ENCODE measurements around the gene PIK3IP1. TPM values are rescaled to one million over a fixed set of nuclear protein-coding genes. Genes with fewer than 3 reads are reported as not detected.

Gene PIK3IP1
- 10 to 100 TPM; 10.0 to 16.0 (median 10.2) TPM for polyA plus RNA-seq (ENCODE audit: insufficient read length in 3 of 3)
- long read RNA-seq, donor 1, partial matches to known transcripts: 0 of 3 reads
- long read RNA-seq, donor 1, other reads (novel, unspliced or antisense): 0 of 3 reads
- long read RNA-seq, donor 2: 0 reads
- long read RNA-seq, donor 3, transcript PIK3IP1-201 (6 exons, 2,467 nt): major isoform, 6 of 6 reads
- long read RNA-seq, donor 3, partial matches to known transcripts: 0 of 6 reads
- long read RNA-seq, donor 3, other reads (novel, unspliced or antisense): 0 of 6 reads
- long read RNA-seq, donor 4, partial matches to known transcripts: 6 of 8 reads
- long read RNA-seq, donor 4, other reads (novel, unspliced or antisense): 0 of 8 reads
- long read RNA-seq, donor 5, transcript PIK3IP1-203 (5 exons, 2,374 nt): major isoform, 5 of 6 reads
- long read RNA-seq, donor 5, partial matches to known transcripts: 0 of 6 reads
- long read RNA-seq, donor 5, other reads (novel, unspliced or antisense): 0 of 6 reads
- long read RNA-seq, donor 6, partial matches to known transcripts: 0 of 1 reads
- long read RNA-seq, donor 6, other reads (novel, unspliced or antisense): 0 of 1 reads
- long read RNA-seq, donor 7, transcript PIK3IP1-201 (6 exons, 2,467 nt): major isoform, 8 of 9 reads
- long read RNA-seq, donor 7, partial matches to known transcripts: 0 of 9 reads
- long read RNA-seq, donor 7, other reads (novel, unspliced or antisense): 0 of 9 reads
- long read RNA-seq, donor 8, partial matches to known transcripts: 0 of 4 reads
- long read RNA-seq, donor 8, other reads (novel, unspliced or antisense): 0 of 4 reads
- long read RNA-seq, donor 9: 0 reads
- long read RNA-seq, donor 10: 0 reads
- long read RNA-seq, donor 11, partial matches to known transcripts: 0 of 3 reads
- long read RNA-seq, donor 11, other reads (novel, unspliced or antisense): 0 of 3 reads
- long read RNA-seq, donor 12, partial matches to known transcripts: 0 of 1 reads
- long read RNA-seq, donor 12, other reads (novel, unspliced or antisense): 0 of 1 reads
- long read RNA-seq, donor 13, transcript PIK3IP1-201 (6 exons, 2,467 nt): major isoform, 8 of 10 reads
- long read RNA-seq, donor 13, partial matches to known transcripts: 0 of 10 reads
- long read RNA-seq, donor 13, other reads (novel, unspliced or antisense): 0 of 10 reads
- long read RNA-seq, donor 14, partial matches to known transcripts: 0 of 3 reads
- long read RNA-seq, donor 14, other reads (novel, unspliced or antisense): 0 of 3 reads
- long read RNA-seq, donor 15, partial matches to known transcripts: 0 of 3 reads
- long read RNA-seq, donor 15, other reads (novel, unspliced or antisense): 0 of 3 reads
- long read RNA-seq, donor 16, transcript PIK3IP1-201 (6 exons, 2,467 nt): major isoform, 12 of 12 reads
- long read RNA-seq, donor 16, partial matches to known transcripts: 0 of 12 reads
- long read RNA-seq, donor 16, other reads (novel, unspliced or antisense): 0 of 12 reads

DNA sequence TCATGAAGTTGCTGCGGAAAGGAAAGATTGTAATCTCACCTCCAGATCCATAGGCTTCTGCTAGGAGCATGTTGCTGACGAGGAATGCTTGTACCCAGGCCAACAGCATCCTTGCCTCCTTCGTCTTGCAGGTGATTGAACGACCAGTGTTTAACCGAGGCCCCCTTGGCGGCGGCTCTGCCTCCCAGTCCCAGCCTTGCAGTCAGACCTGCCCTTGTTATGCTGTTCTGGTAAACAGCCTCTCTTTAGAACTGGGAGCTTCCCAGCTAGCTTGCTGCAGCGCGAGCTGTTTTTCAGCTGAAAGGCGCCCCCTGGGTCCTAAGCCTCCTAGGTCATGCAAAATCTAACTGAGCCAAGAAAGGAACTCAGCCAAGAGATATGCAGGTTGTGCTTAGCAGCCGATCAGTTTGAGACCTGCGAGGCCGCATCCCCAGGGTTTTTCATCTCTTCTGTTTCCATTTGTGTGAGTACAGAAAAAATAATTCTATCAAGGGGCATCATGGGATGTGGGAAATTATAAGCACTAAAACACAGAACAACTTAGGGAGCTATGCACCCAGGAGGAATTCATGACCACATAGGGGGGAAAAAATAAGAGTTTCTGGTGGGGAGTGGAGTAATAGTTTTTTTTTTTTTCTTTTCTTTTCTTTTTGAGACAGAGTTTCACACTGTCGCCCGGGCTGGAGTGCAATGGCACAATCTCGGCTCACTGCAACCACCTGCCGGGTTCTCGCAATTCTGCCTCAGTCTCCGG lies at the start of gene PIK3IP1:
Gene PIK3IP1 (minus strand): TSS at position 253 of the 754 bp plus-strand sequence. CDS start 144 bp downstream, at position 109.
- peak in 10 of 11 donors; percentile 65 to 84 (median 70) for DNase-seq (ENCODE audit: extremely low read depth in 1 of 11, low read depth in 9 of 11, low spot score in 4 of 11)

DNA sequence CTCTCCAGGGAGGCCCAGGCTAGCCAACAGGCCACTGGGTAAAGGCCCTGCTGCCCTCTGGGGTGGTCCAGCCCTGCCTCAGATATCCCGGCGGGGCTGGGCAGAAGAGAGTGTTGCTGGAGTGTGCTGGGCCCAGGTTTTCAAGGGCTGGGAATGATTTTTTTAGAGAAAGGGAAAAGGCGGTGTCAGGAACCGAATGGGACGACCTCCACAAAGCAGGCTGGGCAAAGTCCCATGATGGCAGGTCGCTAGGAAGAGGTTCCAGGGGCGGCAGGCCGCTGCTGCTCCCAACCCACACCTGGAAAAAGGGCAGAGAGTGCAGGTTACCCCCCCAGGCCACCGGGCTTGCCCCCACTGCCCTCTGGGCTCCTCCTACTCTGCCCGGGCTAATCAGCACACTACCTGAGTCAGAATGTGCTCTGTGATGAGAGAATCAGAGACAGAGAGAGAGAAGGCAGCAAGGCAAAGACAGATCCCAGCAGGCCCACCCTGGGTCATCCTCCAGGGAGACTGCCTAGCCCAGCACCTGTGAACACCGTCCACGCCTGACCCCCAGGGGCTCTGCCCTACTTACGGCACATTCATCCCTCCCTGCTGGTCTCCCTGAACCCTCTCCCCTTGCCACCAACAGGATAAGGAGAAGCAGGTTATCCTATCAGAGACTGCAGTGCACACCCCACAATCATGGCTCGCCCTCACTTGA lies 49.2 kb upstream of the PIK3IP1 start:
- DNase-seq (ENCODE audit: extremely low read depth in 1 of 11, low read depth in 9 of 11, low spot score in 4 of 11): no peak

- no peak for DNase-seq (ENCODE audit: extremely low read depth in 1 of 11, low read depth in 9 of 11, low spot score in 4 of 11)
Observed at GRCh38 chr22:31340765-31341247, 48.5 kb upstream of the PIK3IP1 start.

DNA sequence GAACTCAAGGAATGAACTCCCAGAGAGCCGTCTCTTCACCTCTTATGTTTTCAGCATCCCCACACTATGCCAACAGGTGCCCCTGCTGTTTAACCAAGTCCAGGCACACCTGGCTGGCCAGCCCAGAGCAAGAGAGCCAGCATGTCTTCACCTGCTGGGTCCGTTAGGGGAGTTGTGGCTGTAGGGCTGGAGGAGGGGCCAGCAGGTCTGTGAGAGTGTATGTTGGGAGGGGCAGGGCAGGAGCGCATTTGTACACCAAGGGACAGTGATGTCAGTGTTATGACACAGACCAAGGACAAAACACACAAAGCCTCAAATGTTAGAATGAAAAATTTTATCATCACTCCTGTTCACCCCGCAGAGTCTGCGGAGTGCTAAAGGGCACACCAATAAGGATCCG lies 48.1 kb upstream of the PIK3IP1 start:
- no peak for DNase-seq (ENCODE audit: extremely low read depth in 1 of 11, low read depth in 9 of 11, low spot score in 4 of 11)

GRCh38 chr22:31339148-31339832 lies 47.0 kb upstream of the PIK3IP1 start:
- no peak for DNase-seq (ENCODE audit: extremely low read depth in 1 of 11, low read depth in 9 of 11, low spot score in 4 of 11)

DNA sequence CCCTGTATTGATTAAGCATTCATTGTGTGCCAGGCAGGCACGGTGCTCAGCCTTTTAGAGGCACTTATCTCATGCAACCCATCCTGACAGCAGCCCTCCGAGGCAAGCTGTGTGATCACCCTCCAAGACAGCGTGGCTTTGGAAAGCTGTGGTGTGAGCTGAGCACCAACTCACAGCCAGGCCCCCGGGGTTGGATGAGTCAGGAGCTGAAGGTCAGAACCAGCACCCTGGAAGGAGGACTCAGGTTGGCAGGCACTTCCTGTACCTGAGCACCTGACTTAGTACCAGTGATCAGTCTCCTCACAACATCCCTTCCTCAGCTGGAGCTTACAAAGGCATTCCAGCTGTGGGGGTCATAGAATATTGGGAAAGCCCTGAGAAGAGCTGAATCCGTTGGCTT lies 44.9 kb upstream of the PIK3IP1 start:
- DNase-seq (ENCODE audit: extremely low read depth in 1 of 11, low read depth in 9 of 11, low spot score in 4 of 11): no peak

GRCh38 chr22:31334329-31334728 lies 42.0 kb upstream of the PIK3IP1 start:
- DNase-seq (ENCODE audit: extremely low read depth in 1 of 11, low read depth in 9 of 11, low spot score in 4 of 11): no peak

- DNase-seq (ENCODE audit: extremely low read depth in 1 of 11, low read depth in 9 of 11, low spot score in 4 of 11): no peak
Observed at GRCh38 chr22:31333641-31334040, 41.4 kb upstream of the PIK3IP1 start.

DNA sequence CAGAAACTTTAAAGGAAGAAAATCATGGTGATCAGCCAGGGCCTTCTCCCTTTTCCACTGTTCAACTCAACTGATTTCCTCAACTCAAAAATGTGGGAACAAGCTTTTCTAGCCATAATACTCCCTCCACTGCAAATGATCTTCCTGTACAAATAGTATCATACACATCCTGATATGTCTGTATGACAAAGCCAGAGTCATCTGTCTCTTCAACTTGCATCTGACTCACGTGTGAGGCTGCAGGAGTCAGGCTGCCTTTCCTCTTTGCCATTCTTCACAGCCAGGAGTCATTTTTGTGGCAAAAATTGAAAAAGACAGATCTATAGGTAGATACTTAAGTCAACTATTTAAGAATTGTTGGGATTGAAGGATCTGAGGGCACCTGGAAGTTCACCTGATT lies 40.6 kb upstream of the PIK3IP1 start:
- no peak for DNase-seq (ENCODE audit: extremely low read depth in 1 of 11, low read depth in 9 of 11, low spot score in 4 of 11)

GRCh38 chr22:31332010-31332409 lies 39.7 kb upstream of the PIK3IP1 start:
- no peak for DNase-seq (ENCODE audit: extremely low read depth in 1 of 11, low read depth in 9 of 11, low spot score in 4 of 11)

GRCh38 chr22:31329453-31330215 lies 37.3 kb upstream of the PIK3IP1 start:
- no peak for DNase-seq (ENCODE audit: extremely low read depth in 1 of 11, low read depth in 9 of 11, low spot score in 4 of 11)

DNA sequence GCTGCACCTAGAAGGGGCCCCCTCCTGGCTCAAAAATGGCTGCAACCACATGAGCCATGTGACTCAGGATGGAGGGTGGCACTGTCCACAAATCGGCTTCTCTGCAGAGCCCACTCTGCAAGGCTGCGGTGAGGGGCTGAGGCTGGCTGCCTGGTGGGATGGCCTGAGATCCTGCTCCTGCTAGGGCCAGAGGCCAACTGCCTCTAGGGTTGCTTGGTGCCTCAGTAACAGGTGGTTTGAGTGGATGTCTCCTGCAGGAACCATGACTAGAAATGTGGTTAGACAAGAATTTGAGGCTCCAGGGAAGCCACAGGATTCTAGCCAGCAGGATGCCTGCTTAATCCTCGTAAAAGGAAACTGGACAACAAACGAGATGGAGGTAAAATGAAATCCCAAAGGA lies 36.7 kb upstream of the PIK3IP1 start:
- no peak for DNase-seq (ENCODE audit: extremely low read depth in 1 of 11, low read depth in 9 of 11, low spot score in 4 of 11)

DNA sequence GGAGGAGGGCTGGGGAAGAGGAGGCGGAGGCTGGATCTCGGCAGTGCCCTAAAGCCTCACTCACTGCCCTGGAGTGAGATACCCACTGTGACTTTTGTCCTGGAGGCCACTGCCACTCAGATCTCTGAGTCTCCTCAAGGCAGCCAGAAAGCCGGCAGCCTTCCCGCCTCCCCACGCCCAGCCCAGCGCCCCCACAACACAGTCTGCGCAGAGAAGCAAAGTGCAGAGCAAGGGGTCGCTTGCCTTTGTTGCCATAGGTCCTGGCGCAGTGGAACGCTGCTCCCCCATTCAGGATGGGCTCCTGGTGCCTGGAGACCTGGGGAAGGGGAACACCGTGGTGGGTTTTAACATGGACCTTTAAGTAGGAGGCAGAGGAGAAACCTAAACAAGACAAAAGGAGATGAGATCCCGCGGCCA lies 36.3 kb upstream of the PIK3IP1 start:
- DNase-seq (ENCODE audit: extremely low read depth in 1 of 11, low read depth in 9 of 11, low spot score in 4 of 11): no peak

DNA sequence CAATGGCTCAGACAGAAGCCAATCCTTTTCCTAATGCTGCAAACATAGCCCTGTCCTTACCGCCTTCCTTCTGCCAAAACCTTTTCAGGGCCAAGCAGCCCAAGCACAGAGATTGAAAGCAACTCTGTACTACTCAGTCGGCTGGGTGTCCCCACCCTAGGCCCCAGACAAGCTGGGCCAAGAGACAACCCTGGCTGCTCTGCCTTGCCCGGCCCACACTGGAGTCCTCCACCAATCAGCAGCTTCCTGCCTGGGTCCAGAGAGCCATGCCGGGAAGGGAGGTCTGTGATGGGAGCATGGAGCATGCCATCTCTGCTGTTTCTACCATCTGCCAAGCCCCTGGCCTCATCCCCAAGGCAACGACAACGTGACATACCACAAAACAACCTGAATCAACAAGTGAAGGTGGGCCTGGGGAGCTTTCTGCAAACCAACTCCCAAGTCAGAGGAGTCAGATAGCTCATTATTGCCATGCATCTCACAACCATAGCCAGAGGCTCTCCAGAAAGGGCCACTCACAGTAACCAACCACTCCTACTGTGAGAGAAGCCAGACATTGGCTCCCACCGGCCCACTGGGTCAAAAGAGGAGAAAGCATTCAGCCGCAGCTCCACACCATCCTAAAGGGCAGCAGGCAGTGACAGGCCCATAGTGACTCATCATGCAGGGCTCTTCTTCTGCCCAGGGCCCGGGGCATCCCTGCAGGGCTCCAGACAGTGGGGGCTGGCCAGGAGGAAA lies 35.7 kb upstream of the PIK3IP1 start:
- no peak for DNase-seq (ENCODE audit: extremely low read depth in 1 of 11, low read depth in 9 of 11, low spot score in 4 of 11)

GRCh38 chr22:31326877-31327276 lies 34.6 kb upstream of the PIK3IP1 start:
- DNase-seq (ENCODE audit: extremely low read depth in 1 of 11, low read depth in 9 of 11, low spot score in 4 of 11): no peak
